ENCODE results near the gene PRRX2.

DNA sequence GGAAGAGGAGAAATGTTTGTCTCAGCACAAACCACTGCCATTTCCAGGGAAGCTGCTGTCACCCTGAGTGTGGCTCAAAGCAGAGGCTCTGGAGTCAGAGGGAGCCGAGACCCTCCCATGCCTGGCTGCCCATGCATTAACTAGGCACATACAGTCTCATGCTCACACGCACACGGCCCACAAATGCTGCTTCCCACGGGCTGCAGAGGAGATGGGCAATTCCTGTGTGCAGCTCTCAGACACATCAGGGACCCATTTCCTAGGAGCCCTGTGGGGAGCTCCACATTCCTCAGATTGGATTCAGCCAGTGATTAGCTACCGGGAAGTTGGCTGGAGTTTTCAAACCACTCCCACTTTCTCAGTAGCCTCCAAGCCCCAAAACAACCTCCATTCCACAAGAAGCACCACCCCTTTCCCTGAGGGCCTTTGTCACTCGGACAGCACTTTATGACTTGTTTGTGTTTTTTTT is 96.5 kb downstream of the PRRX2 start:
- TF ChIP-seq, protein P1, sequence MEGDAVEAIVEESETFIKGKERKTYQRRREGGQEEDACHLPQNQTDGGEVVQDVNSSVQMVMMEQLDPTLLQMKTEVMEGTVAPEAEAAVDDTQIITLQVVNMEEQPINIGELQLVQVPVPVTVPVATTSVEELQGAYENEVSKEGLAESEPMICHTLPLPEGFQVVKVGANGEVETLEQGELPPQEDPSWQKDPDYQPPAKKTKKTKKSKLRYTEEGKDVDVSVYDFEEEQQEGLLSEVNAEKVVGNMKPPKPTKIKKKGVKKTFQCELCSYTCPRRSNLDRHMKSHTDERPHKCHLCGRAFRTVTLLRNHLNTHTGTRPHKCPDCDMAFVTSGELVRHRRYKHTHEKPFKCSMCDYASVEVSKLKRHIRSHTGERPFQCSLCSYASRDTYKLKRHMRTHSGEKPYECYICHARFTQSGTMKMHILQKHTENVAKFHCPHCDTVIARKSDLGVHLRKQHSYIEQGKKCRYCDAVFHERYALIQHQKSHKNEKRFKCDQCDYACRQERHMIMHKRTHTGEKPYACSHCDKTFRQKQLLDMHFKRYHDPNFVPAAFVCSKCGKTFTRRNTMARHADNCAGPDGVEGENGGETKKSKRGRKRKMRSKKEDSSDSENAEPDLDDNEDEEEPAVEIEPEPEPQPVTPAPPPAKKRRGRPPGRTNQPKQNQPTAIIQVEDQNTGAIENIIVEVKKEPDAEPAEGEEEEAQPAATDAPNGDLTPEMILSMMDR (IDR thresholded peaks at IDR 0.05; ENCODE audit: low read depth, low read length) = no peak
- no peak for TF ChIP-seq EZH2phosphoT487 (IDR thresholded peaks at IDR 0.05; ENCODE audit: low read depth)
